HUDEP-2 (cell line): ENCODE measurements around the gene PMFBP1.

Source experiments
- DNase-seq, 76 experiments: peaks; one replicate each; lab custom pipeline; 2025; ENCODE audit not compliant: unreplicated experiment in 76 of 76; lab: John Stamatoyannopoulos, UW

Gene PMFBP1, protein sequence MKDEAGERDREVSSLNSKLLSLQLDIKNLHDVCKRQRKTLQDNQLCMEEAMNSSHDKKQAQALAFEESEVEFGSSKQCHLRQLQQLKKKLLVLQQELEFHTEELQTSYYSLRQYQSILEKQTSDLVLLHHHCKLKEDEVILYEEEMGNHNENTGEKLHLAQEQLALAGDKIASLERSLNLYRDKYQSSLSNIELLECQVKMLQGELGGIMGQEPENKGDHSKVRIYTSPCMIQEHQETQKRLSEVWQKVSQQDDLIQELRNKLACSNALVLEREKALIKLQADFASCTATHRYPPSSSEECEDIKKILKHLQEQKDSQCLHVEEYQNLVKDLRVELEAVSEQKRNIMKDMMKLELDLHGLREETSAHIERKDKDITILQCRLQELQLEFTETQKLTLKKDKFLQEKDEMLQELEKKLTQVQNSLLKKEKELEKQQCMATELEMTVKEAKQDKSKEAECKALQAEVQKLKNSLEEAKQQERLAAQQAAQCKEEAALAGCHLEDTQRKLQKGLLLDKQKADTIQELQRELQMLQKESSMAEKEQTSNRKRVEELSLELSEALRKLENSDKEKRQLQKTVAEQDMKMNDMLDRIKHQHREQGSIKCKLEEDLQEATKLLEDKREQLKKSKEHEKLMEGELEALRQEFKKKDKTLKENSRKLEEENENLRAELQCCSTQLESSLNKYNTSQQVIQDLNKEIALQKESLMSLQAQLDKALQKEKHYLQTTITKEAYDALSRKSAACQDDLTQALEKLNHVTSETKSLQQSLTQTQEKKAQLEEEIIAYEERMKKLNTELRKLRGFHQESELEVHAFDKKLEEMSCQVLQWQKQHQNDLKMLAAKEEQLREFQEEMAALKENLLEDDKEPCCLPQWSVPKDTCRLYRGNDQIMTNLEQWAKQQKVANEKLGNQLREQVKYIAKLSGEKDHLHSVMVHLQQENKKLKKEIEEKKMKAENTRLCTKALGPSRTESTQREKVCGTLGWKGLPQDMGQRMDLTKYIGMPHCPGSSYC

DNA sequence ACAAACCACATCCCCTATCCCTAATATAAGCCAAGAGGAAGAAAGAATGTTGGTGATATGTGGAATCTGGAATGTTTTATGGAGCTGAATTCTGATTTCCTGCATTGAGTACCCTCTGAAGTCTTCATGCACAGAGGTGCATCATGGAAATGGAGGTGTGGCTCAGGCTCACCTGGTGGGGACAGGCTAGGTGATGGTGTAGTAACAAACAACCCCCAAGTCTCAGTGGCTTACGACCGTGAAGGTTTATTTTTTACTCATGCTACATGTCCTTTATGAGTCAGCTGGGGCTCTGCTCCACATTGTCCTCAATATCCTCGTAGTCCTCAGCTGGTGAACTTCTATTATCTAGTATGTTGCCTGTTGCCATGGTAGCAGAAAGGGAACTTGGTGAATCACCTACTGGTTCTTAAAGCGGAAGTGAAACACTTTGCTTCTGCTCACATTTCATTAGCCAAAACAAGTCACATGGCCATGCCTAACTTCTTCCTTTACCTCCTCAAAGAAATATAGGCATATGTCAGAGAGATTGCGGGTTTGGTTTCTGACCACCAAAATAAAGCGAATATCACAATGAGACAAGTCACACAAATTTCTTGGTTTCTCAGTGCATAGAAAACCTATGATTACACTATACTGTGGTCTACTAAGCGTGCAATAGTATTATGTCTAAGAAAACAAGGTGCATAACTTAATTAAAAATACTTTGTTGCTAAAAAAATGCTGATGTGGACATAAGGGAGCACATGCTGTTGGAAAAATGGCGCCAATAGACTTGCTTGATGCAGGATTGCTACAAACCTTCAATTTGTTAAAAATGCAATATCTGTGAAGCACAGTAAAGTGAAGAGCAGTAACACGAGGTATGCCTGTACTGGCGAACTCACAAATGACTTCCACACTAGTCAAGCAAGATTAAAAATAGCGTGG is at the start of gene PMFBP1:
PMFBP1 (minus strand) TSS at position 51 of the 930 bp plus-strand sequence. CDS start 947 bp downstream, outside the sequence.
- DNase-seq, result peak in 5 of 76 experiments; percentile 2 to 25 (median 10)

DNA sequence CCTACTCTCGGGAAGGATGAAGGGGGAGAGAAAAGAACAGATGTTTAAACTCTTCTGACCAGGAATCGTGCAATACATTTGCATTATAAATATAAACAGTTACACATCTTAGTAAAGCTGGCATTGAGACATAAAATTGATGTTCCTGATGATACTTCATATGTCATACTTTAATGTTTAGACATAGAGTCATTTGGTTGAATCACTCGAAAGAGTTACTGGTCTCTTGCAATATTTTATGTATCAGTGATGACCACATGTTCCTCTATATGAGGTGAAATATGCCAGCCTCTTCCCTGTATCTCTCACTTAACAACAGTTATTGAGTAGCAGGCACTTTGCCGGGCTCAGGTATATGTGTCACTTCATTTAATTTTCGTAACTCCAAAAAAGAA is 49.7 kb upstream of the PMFBP1 start:
- no peak for DNase-seq

DNA sequence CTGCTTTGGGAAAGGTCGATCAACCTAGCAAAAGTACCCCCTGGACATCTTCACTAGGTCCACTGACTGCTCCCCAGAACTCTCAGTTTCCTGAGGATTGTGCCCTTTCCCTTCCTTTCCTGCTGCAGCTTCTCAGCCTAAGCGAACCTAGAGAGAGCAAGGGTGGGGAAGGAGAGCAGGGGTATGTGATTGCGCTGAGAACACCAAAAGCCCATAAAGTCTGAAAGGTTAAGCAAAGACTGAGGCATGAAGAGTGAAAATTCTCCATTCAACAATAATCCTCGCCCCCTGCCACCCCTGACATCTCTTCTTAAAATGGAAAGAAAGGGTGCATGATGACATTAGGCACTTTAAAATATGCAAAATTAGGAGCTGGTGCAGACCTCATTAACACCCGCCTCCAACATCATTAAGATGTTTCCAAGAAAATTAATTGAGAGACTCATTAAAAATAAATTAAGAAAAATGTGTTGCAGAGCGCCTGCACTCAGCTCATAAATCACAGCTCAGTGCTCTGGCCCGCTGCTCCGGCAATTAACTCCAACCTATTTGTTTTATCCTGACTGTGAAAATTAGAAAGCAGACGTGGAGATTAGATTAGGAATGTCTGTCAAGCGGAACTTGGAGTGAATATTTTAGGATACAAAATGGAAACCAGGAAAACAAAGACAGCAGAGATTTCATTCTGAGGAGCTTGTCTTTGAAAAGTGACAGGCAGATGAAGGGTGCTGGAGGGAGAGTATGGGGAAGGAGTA is 49.1 kb upstream of the PMFBP1 start:
- DNase-seq, result no peak

DNA sequence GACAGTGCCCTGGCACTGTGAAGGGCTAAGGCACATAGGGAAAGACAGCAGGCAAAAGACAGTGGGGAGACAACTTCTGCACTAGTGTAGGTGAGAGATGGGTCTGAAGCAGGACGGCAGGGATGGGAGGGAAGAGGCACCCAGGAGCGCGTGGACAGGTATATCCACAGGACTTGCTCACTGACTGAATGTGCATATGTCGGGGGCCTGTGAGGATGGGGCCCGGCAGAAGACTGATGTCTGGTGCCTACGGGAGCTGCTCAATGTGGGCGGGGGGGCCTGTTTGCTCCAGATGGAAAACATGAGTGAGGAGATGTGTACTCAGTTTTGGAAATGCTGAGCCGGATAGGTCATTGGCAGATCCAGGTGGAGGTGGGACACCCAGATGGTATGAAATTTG is 47.3 kb upstream of the PMFBP1 start:
- DNase-seq, result no peak

DNA sequence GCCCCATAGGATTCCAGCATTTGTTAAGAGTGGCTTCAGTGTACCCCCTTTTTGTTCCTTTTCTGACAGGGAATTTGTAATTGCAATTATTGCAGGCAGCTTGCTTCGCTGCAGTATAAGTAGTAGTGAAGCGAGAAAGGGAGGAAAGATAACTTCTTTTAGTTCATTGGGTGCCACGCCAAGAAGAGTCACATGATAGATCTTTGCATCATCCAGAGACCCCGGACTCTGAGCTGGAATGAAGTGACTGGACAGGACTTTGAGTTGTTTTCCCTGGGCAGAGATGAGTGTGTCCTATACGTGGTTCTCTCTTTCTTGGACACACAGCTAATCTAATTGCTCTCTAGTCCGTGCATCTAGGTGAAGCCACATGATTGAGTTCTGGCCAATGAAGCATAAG is 44.8 kb upstream of the PMFBP1 start:
- no peak for DNase-seq

DNA sequence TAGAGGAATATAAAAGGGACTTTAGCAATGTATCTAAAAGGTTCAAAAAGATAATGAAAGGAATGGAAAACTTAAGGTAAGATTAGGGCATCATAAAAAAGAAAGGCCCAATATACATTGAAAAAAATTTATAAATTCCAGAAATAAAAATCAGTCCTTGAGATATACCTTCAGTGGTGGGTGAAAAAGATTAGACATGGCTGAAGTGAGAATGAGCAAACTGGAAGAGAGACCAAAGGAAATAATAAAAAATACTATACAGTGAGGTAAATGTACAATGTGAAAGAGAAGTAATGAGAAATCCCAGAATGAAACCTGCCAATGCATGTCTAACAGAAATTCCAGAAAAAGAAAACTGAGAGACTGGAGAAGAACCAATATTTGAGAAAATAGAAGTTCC is 42.9 kb upstream of the PMFBP1 start:
- no peak for DNase-seq

DNA sequence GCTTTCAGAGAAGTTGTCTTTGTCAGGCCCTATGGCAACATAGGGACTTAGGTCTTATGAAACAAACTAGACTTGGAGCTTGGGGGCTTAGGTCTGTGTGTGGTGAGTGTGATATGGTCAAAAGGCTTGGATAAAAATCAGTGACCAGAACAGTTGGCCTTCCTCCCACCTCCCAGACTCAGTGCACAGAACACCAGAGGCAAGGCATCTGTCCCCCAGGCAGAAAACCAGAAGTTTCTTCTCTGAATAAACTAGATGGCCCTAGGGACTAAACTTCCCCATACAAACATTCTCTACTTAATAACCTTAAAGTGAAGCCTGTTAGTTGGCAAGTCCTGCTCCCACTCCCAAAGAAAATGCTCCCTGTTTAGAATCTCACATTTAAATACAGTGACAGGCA is 39.2 kb upstream of the PMFBP1 start:
- no peak for DNase-seq

DNA sequence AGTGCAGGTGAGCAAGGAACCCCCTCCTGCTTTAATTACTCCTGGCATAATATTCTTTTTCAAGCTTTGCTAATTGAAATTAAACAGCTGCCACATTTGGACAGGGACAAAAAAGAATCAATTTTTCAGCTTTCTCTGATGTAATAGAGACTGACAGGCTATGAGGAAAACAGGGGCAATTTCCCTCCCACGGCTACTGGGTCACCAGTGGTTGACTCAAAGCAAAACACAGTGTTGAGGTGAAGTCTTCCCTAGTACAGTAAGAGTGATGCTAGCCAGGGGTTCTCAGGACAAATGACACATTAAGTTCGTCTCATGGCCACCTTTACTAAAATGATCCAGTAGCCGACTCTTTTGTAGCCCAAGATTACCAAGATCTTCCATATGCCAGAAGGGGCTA is 38.6 kb upstream of the PMFBP1 start:
- DNase-seq, result no peak

DNA sequence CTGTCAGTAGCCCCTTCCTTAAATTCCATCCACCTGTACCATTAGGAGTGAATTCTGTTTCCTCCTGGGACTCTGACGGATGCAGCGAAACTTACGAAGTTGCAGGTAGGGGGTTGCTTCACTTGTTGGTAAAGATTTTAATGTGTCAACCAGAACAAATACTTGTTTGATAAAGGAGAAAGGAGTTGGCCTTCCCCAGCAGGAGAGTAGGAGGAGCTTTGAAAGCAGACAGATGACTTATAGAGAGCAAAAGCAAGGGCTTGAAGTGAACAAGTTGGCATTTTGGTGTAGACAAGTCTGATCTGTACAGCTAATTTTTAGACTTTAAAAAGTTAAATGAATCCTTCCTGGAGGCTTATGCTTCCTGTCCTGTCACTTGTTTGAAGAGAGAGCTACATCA is 38.1 kb upstream of the PMFBP1 start:
- no peak for DNase-seq

DNA sequence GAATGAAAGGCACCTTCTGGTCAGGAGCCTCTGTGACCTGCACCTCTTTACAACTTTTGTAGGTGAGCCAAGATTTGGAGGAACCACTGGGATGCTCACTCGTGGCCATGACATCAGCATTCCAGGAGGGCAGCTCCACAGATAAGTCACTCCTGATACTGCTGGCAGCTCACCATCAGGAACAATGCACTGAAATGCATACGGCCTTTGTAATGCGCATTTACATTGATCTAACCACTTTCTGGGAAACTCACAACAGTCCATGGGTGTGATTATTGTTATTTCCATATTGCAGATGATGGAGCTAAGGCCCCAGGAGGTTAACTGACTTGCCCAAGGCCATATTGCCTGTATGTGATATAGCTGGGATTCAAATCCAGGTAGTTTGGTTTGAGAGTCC is 34.3 kb upstream of the PMFBP1 start:
- DNase-seq, result no peak

DNA sequence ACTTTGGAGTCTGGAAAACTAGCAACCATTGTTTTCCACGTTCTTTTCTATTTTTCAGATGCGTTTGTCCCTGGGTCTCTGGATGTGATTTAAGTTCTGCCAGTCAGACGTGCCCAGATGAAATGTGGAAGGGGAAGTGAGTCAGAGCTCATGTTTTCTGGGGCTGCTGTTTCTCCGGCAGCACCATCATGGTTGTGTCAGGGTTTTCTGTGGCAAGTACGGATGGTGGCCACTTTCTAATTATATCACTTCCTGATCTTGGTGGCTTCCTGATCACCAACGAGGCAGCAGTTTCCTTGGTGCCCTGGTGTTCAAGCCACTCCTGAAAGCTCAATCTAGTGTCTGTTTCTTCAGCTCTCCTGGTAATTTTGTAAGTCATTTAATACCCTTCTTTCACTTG is 31.4 kb upstream of the PMFBP1 start:
- no peak for DNase-seq

DNA sequence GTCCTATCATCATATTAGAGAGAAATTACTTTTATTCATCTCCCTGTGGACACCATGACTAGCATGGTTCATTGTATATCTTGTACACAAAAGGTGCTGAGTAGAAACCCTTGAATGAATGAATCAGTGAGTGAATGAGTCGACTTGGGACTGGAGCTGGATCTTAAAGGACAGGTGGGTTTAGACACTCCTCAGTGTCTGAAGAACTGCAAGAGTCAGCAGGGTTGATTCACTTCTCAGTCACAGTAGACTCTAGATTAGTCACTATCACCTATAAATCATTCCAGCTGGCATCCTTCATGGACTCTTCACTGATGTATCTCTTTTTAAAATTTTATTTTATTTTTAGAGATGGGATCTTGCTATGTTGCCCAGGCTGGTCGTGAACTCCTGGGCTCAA is 30.1 kb upstream of the PMFBP1 start:
- DNase-seq, result no peak

DNA sequence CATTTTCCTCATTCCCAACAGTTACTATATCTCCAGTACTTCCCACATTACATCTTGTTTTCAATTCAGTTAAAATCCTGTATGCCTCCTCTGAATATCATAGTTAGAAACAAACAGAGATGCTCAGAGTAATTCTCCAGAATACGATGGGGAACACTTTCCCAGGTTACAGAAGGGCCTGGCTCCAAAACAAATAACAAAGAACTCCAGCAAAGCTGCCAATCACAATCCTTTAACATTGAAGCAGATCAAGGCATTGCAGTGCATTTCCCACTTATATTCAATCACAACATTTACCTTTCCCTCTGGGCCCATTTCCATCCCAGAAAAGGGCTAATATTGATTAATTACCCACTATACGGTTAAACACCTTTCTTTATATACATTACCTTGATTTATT is 29.4 kb upstream of the PMFBP1 start:
- no peak for DNase-seq

DNA sequence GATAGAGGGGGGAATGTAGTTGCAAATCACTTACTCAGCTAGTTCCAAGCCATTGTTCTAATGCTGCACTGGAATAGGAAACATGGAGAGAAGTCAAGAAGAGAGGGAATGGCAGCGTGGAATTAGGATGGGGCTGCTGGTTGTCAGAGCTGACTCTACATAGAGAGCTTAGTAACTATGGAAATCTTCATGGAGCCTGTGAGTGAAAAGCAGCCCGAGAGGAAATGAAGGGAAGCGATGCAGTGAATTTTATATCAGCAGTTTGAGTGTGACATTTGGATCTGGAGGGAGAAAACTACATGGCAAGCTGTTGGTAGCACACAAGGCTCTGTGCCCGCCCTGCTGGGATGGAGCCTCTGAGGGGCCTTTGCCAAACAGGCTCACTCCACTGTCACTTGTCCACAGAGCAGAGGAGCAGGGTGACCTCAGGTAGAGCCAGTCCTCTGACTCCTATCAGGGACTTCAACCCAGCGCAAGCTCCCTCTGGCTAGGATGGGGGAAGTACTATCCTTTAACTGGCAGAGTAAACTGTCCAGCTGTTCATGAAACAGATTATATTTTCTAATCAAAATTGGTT is 27.9 kb upstream of the PMFBP1 start:
- no peak for DNase-seq

DNA sequence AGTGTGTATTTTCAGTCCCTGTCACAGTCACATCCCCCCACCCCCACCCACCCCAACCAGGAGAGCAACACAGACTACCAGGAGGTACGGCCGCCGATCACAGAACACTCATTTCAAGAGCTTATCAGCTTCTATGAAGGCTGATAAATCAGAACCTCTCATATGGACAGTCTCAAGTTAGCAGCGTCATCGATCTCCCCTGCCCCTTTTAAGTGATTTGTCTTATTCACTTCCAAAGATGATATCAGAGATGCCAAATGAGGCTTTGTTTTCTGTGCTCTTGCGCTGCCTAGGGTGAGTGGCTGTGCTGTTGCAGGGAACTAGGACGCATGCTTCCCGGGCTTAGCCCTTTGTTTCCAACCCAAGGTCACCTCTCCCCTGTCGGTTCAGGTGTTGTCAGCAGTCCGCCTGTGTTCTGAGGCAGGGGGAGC is 26.8 kb upstream of the PMFBP1 start:
- no peak for DNase-seq

DNA sequence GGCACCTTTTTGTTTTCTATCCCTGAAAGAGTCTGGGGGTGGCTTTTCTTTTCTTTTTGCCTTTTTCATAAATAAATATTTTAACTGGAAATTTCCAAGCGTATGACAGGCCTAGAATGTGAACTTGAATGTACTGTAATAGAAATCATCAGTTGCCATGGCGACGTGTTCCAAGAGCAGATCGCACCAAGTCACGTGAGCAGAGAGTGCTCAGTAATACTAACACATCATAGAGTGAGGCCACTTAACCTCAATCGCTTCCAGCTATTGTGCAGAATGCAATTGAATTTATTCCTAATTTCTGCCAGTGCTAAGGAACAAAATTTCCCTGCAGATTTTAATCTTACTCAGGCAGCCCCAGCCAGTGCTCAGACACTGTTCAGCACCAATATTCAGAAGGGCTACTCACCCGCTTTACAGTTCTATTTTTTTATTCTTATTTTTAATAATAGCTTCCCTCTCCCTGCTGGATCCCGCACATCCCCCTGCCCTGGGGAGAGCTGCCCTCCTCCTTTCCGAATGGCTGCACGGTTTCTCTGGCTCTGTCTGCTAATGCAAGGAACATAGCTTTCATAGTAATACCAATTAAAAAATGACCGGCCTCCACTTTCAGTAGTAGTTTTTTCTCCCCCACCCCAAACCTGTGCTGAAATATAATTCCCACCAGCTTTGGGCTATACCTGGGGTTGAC is 26.2 kb upstream of the PMFBP1 start:
- no peak for DNase-seq

DNA sequence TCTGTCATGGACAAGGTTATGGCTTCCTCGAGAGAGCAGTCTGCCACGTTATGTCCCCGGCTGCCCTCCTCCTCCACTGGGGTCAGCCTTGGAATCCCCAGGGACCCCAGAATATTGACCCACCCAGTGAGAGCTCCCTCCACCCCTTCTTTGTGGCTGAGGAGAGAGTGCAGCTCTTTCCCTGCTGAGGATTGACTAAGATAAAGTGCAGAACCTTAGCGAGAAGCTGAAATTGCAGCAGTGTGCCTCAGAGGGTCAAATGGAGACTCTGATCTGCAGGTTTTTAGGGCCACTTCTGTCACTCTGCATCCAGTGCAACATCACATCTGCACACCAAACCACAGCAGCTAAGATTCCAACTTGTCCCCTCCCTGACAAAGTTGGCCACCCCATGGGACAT is 25.6 kb upstream of the PMFBP1 start:
- DNase-seq, result no peak

DNA sequence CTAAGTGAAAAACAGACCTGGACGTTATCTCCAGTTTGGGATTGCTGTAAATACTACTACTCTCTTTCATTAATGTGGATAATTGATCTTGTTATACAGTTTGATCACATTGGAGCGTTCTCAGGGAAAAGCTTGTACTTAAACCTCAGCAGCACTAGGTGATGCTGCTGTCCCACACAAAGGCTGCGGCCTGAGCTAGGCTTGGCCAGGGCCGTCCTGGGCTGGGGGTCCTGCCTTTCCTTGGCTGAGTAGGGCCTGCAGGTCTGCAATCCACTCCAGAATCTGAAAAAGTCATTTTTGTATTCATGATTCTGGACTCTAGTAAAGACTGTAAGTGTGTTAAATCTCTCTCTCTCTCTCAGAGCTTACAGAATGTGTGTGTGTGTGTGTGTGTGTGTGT is 23.7 kb upstream of the PMFBP1 start:
- no peak for DNase-seq

DNA sequence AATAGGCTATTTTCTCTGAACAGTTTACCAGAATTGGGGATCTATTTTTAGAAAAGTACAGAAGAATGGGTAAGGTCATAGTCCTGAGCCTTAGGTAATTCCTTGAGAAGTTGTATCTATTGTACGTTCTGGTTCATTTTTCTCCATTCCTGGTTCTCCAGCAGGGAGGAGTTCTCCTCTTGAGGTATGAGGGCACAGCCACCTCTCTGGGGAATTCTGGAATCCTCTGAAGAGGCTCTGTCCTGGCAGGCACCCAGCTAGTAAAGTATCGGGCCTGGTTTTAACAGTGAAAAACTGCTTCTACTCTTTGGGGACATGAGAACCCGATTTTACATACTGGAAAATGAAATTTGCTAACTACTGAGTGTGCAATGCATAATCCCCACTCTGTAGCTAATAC is 19.6 kb upstream of the PMFBP1 start:
- no peak for DNase-seq
